NCI-H1930 (cell line): ENCODE measurements around the gene KANK2.

Experiments used
- DNase-seq, 2 experiments: peaks; one replicate each; lab custom pipeline; 2025; lab: John Stamatoyannopoulos, UW

Gene KANK2

GRCh38 chr19:11197291-11198174 is at the start of gene KANK2:
TSS of gene KANK2 (minus strand) at chr19:11197545. CDS start at chr19:11194511, 3,034 bp downstream.
- peak; percentile 58 to 73 for DNase-seq

- no peak for DNase-seq
Observed at GRCh38 chr19:11246941-11247340, 49.6 kb upstream of the KANK2 start.

- DNase-seq: no peak
Observed at GRCh38 chr19:11244846-11245589, 47.7 kb upstream of the KANK2 start.

- DNase-seq: no peak
Observed at GRCh38 chr19:11243798-11244169, 46.4 kb upstream of the KANK2 start.

GRCh38 chr19:11242864-11243797 is 45.8 kb upstream of the KANK2 start:
- peak; percentile 33 to 62 for DNase-seq

- no peak for DNase-seq
Observed at GRCh38 chr19:11242025-11242424, 44.7 kb upstream of the KANK2 start.

GRCh38 chr19:11240008-11240444 is 42.7 kb upstream of the KANK2 start:
- DNase-seq: no peak

- no peak for DNase-seq
Observed at GRCh38 chr19:11239377-11240000, 42.1 kb upstream of the KANK2 start, which contains the start of gene ANGPTL8. TSS of gene ANGPTL8 (plus strand) at chr19:11239619. CDS start at chr19:11239638, 19 bp downstream.

- DNase-seq: no peak
Observed at GRCh38 chr19:11238781-11239376, 41.5 kb upstream of the KANK2 start.

- no peak for DNase-seq
Observed at GRCh38 chr19:11238041-11238440, 40.7 kb upstream of the KANK2 start.

- DNase-seq: no peak
Observed at GRCh38 chr19:11237321-11237720, 40.0 kb upstream of the KANK2 start.

GRCh38 chr19:11236324-11237301 is 39.3 kb upstream of the KANK2 start:
- DNase-seq: no peak

- no peak for DNase-seq
Observed at GRCh38 chr19:11234486-11235075, 37.2 kb upstream of the KANK2 start.

- DNase-seq: no peak
Observed at GRCh38 chr19:11233073-11233472, 35.7 kb upstream of the KANK2 start.

GRCh38 chr19:11232555-11232954 is 35.2 kb upstream of the KANK2 start:
- DNase-seq: no peak

- DNase-seq: no peak
Observed at GRCh38 chr19:11230621-11231386, 33.5 kb upstream of the KANK2 start.

GRCh38 chr19:11227195-11227886 is 30.0 kb upstream of the KANK2 start:
- no peak for DNase-seq

GRCh38 chr19:11226716-11227166 is 29.4 kb upstream of the KANK2 start:
- DNase-seq: no peak
